GM12875 (cell line): ENCODE data around the gene TFDP1.

Experiments used
- H3K4me3 ChIP-seq: one replicate; pipeline ENCODE4 v1.5.1; 2011; ENCODE audit warnings: low read depth, low read length, control low read depth
- CTCF ChIP-seq: IDR thresholded peaks from 2 replicates; pipeline ENCODE4 v1.5.1; 2011; ENCODE audit warnings: low read depth, mild to moderate bottlenecking, control low read depth, inconsistent platforms, low read length, moderate library complexity, borderline replicate concordance; ENCODE audit not compliant: insufficient read depth

Gene TFDP1

GRCh38 chr13:113607889-113608635 lies 23.5 kb downstream of the TFDP1 start:
- no peak for TF ChIP-seq CTCF
- H3K4me3 ChIP-seq: no peak overlapping the region

DNA sequence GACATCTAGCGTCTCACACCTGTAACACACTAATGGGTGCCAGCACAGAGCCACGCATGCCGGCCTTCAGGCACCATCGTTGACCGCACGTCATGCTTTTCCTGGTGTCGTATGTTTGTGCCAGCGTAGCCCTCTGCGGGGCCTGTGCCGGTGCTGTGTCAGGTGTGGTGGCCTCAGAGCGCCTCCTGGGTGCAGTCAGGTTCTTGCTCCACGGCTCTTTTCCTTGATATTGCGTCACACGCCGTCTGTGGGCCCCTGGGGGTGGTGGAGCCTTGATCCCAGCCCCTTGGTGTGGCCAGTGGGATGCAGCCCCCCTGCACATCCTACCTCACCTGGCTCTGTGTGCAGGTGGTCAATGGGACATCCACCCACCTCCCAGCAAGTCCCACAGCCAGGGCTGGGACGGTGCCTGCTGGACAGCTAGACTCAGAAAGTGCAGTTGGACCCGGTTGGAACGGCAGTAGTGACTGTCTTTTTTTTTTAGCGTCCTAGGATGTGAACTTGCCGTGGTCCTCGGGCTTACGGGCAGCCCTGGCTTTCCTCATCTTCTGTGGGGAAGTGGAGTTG lies 24.5 kb downstream of the TFDP1 start:
- H3K4me3 ChIP-seq: no peak overlapping the region
- TF ChIP-seq CTCF: no peak

GRCh38 chr13:113609616-113610015 lies 25.1 kb downstream of the TFDP1 start:
- TF ChIP-seq CTCF: no peak
- no peak overlapping the region for H3K4me3 ChIP-seq

GRCh38 chr13:113610266-113610665 lies 25.7 kb downstream of the TFDP1 start:
- no peak for TF ChIP-seq CTCF
- H3K4me3 ChIP-seq: no peak overlapping the region

DNA sequence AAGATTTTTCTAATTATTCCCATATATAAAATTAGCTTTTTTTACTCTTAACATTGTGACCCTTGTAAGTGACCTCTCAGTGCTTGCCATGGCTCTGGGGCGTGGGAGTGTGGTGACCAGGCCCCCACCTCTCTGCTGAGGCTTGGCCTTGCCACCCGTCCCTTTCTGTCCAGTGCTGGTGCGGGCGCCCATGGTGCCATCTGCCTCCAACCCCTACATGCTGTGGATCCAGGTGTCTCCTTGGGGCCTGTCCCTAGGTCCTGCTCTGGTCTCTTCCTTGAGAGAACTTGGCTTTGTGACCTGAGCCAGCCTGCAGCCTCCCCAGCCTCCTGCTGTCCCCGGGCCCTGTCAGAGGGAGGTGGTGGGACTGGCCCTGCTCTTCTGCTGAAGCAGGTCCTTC lies 27.4 kb downstream of the TFDP1 start:
- TF ChIP-seq CTCF: no peak
- H3K4me3 ChIP-seq: no peak overlapping the region

DNA sequence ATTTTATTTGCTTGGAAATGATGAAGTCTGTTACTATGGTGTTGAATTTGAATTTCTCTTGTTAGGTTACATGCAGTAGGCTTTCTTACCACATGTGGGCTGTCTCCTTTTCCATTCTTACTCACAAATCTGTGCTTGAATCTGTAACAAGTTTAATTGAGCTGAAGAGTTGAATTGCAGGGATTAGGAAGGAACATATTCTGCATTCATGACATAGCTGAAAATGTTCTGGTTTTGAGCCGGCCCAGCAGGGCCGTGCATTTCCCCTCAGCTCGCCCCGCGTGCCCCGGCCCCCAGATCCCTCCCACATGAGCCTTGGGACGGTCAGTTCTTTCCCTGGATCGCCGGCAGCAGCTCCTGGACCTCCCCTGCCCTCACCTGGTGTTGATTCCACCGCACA lies 28.1 kb downstream of the TFDP1 start:
- no peak for TF ChIP-seq CTCF
- H3K4me3 ChIP-seq: no peak overlapping the region

- no peak overlapping the region for H3K4me3 ChIP-seq
- TF ChIP-seq CTCF: no peak
These were observed 29.3 kb downstream of the TFDP1 start for GRCh38 chr13:113613789-113614379.
